ENCODE data around the gene SH3BP4. TPM values are rescaled to one million over a fixed set of nuclear protein-coding genes. Genes with fewer than 3 reads are reported as not detected.
A peak's percentile ranks its signal among the peaks of the same experiment; 100 is the strongest.

Gene SH3BP4
- polyA plus RNA-seq, 2 of the 4 experiments (the other 2 are of a cell fraction): 22.6 to 35.7 TPM

- POLR2A ChIA-PET: interaction anchor here (1.1 kb wide), 1 partner anchor 26 kb away, joined by 3 read pairs; no protein-coding TSS in a partner anchor
- no peak overlapping the region for H3K4me3 ChIP-seq
- peaks cover 51% of the 10 kb centered on the region for H3K4me1 ChIP-seq
- FAIRE-seq (no peak), DNase-seq (ENCODE audit: low read depth in 1 of 2, low spot score in 1 of 2) (no peak), ATAC-seq (no peak)
- H3K4me2 ChIP-seq: no peak overlapping the region
- no peaks in the 10 kb centered on the region for H3K9me3 ChIP-seq
- 94% methylated on average over 16 of the region's 16 CpGs for WGBS (ENCODE audit: missing lambda C conversion rate)
- no peak for TF ChIP-seq ESRRA (IDR thresholded peaks at IDR 0.05; ENCODE audit: borderline replicate concordance, low read length)
- TF ChIP-seq NPAS2 (CRISPR knock-in tag; IDR thresholded peaks at IDR 0.05; ENCODE audit: borderline replicate concordance): no peak
- TF ChIP-seq POLR2AphosphoS2 (conservative IDR thresholded peaks at IDR 0.05; ENCODE audit: low read length): no peak
- TF ChIP-seq NR3C1 (IDR thresholded peaks at IDR 0.05): no peak
- TF ChIP-seq USF2 (IDR thresholded peaks at IDR 0.05): no peak
- no peak for TF ChIP-seq HMGXB4 (CRISPR knock-in tag; IDR thresholded peaks at IDR 0.05; ENCODE audit: borderline replicate concordance)
- TF ChIP-seq HOXB13 (CRISPR knock-in tag; IDR thresholded peaks at IDR 0.05; ENCODE audit: low read depth): no peak
- no peak for TF ChIP-seq MAX (IDR thresholded peaks at IDR 0.05)
- peak overlapping the region in 1 of 2 experiments; percentile 98; a peak in 3 of 6 replicates for H3K27ac ChIP-seq
- CTCF ChIA-PET: interaction anchor here (0.7 to 2.4 kb wide), 8 partner anchors 12 to 395 kb away, joined by 3 to 8 read pairs (median 4); no protein-coding TSS in a partner anchor
Measured at GRCh38 chr2:234955091-234955591, 3.3 kb downstream of the SH3BP4 start.

- 90% methylated on average over 10 of the region's 10 CpGs for WGBS (ENCODE audit: missing lambda C conversion rate)
- TF ChIP-seq RAD21 (conservative IDR thresholded peaks at IDR 0.05 in 1 of 2, IDR thresholded peaks at IDR 0.05 in 1 of 2) (no peak), HOXB5 (CRISPR knock-in tag; IDR thresholded peaks at IDR 0.05) (no peak), ZC3H11A (IDR thresholded peaks at IDR 0.05) (no peak), NFE2L2 (conservative IDR thresholded peaks at IDR 0.05; ENCODE audit: low read length) (no peak), MAZ (IDR thresholded peaks at IDR 0.05; ENCODE audit: borderline replicate concordance, low read depth, low read length) (no peak), RARB (CRISPR knock-in tag; IDR thresholded peaks at IDR 0.05) (no peak), CTCF (IDR thresholded peaks at IDR 0.05) (no peak), POLR2AphosphoS2 (conservative IDR thresholded peaks at IDR 0.05; ENCODE audit: low read length) (no peak), POLR2A (IDR thresholded peaks at IDR 0.05; ENCODE audit: low read length) (no peak), ZFP36 (IDR thresholded peaks at IDR 0.05; ENCODE audit: borderline replicate concordance, partially characterized antibody) (no peak), RCOR1 (IDR thresholded peaks at IDR 0.05; ENCODE audit: low read depth, low read length) (no peak), CBX2 (IDR thresholded peaks at IDR 0.05; ENCODE audit: borderline replicate concordance, low read depth) (no peak), MAFK (IDR thresholded peaks at IDR 0.05; ENCODE audit: partially characterized antibody) (no peak), ESRRA (IDR thresholded peaks at IDR 0.05; ENCODE audit: borderline replicate concordance, low read length) (no peak), HES2 (IDR thresholded peaks at IDR 0.05) (no peak), EHMT2 (IDR thresholded peaks at IDR 0.05; ENCODE audit: low read depth) (no peak)
- ChIA-PET CTCF (interaction anchor here (0.7 to 2.4 kb wide), 4 partner anchors 11 to 151 kb away, joined by 4 to 8 read pairs (median 6); no protein-coding TSS in a partner anchor), POLR2A (interaction anchor here (1.1 kb wide), 1 partner anchor 25 kb away, joined by 3 read pairs; no protein-coding TSS in a partner anchor)
- Histone ChIP-seq H3K9me3 (no peaks in the 10 kb centered on the region), H3K4me3 (no peak overlapping the region), H3K4me1 (peaks cover 47% of the 10 kb centered on the region), H3K27ac (peak overlapping the region in 1 of 2 experiments; percentile 98; a peak in 2 of 6 replicates), H3K4me2 (no peak overlapping the region)
- DNase-seq (ENCODE audit: low read depth in 1 of 2, low spot score in 1 of 2): no peak
- FAIRE-seq: no peak
- ATAC-seq: no peak
Measured at GRCh38 chr2:234955971-234956509, 4.2 kb downstream of the SH3BP4 start.

Measured in A549 (cell line).